GM12865 (cell line): ENCODE data around the gene CREB5.
"Not testable (repeated sequence)": the region's sequence is repeated elsewhere in the genome, so short reads cannot be mapped to it uniquely, and the experiment has no call there.

Source experiments
- DNase-seq: peaks from one replicate; pipeline ENCODE4 v3.0.0; 2010; ENCODE audit warnings: low read depth
- H3K4me3 ChIP-seq: 2 replicates; pipeline ENCODE4 v1.5.1; 2011; ENCODE audit warnings: mild to moderate bottlenecking, low read depth, low read length, control low read depth
- TF ChIP-seq, protein P1 (sequence below): IDR thresholded peaks from 2 replicates; pipeline ENCODE4 v1.5.1; 2011; ENCODE audit warnings: low read length, control low read depth, low read depth, inconsistent platforms; ENCODE audit not compliant: insufficient read depth; ENCODE audit errors: missing control alignments

Gene CREB5

GRCh38 chr7:28602282-28602681 is 190.0 kb downstream of the CREB5 start:
- no peak for DNase-seq
- TF ChIP-seq, protein P1, sequence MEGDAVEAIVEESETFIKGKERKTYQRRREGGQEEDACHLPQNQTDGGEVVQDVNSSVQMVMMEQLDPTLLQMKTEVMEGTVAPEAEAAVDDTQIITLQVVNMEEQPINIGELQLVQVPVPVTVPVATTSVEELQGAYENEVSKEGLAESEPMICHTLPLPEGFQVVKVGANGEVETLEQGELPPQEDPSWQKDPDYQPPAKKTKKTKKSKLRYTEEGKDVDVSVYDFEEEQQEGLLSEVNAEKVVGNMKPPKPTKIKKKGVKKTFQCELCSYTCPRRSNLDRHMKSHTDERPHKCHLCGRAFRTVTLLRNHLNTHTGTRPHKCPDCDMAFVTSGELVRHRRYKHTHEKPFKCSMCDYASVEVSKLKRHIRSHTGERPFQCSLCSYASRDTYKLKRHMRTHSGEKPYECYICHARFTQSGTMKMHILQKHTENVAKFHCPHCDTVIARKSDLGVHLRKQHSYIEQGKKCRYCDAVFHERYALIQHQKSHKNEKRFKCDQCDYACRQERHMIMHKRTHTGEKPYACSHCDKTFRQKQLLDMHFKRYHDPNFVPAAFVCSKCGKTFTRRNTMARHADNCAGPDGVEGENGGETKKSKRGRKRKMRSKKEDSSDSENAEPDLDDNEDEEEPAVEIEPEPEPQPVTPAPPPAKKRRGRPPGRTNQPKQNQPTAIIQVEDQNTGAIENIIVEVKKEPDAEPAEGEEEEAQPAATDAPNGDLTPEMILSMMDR, result no peak
- no peak overlapping the region for H3K4me3 ChIP-seq

- H3K4me3 ChIP-seq, result no peak overlapping the region
- TF ChIP-seq, protein P1, result no peak
- DNase-seq, result no peak
Measured at GRCh38 chr7:28605427-28606085, 193.2 kb downstream of the CREB5 start.

DNA sequence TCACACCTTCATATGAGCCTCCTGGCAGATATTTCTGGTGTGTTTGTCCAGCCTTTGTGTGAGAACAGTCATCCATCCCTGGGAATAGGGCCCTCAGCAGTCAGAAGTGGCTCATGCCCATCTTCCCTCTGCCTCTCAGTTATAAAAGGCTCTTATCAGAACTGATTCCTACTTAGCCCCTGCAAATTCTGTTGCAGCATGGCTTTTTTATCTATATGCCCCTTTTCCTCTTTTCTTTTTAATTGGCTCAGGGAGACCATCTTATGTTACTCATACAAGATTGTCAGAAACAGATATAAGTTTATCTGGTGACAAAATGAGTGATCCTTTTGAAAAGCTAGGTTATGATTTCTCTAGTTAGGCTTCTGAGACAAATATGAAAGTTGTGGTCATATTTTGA is 194.1 kb downstream of the CREB5 start:
- no peak overlapping the region for H3K4me3 ChIP-seq
- TF ChIP-seq, protein P1, result no peak
- DNase-seq, result no peak

DNA sequence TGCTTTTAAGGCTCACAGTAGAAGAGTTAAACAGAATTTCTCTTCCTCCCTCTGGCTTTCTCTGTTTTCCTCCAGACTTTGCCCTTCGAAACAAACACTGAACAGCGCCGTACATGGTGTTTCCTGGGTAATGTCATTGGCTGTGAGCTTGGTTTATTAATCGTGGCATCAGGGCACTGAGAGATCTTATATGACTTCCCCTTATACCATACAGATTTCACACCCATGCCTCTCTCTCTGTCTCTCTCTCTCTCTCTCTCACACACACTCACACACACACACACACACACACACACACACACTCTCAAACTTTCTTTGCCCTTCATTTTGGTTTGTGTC is 195.5 kb downstream of the CREB5 start:
- no peak for DNase-seq
- TF ChIP-seq, protein P1, result no peak
- H3K4me3 ChIP-seq, result no peak overlapping the region

DNA sequence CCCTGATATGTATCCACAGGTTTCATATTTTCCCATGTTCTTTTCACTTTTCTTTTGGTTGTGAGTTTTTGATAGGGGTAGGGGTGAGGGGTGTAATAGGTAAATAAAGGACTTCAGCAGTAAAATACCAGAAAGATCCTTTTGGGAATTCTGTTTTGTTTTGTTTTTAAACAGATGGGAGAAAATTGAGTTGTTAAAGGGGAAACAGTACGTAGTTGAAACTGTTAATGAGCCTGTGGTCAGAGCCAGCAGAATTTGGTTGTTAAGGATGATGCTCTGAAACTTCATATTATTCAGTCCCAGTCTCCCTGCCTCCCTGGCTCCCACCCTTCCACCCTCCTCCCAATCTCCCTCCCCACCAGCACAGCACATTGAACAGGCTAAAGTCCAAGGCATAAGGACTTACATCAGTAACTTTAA is 195.9 kb downstream of the CREB5 start:
- TF ChIP-seq, protein P1, result no peak
- H3K4me3 ChIP-seq, result no peak overlapping the region
- DNase-seq, result no peak

DNA sequence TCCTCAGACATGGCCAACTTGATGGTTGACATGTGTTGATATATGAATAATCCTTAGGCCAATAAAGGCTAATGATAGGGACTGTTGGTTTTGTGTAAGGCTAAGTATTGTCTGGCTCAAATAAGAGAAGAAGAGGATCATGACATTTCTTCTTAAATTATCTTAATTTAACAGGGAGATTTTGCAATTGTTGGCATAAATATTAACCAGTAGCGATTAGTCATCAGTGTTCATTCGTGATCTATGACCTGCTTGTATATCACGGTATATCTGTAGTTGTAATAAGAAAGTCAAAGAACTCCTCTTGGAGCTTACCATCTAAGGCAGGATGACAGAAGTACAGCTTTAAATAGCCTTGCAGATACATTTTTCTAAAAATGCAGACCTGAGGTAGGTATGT is 196.4 kb downstream of the CREB5 start:
- TF ChIP-seq, protein P1, result no peak
- DNase-seq, result no peak
- H3K4me3 ChIP-seq, result no peak overlapping the region

- TF ChIP-seq, protein P1, result no peak
Measured at GRCh38 chr7:28609608-28610007, 197.3 kb downstream of the CREB5 start.

GRCh38 chr7:28611399-28611897 is 199.1 kb downstream of the CREB5 start:
- not testable (repeated sequence) for DNase-seq

More at GRCh38 chr7:28609608-28610007, 197.3 kb downstream of the CREB5 start:
- no peak for DNase-seq
- H3K4me3 ChIP-seq, result no peak overlapping the region

More at GRCh38 chr7:28611399-28611897, 199.1 kb downstream of the CREB5 start:
- H3K4me3 ChIP-seq, result not testable (repeated sequence)
